Upper lobe of right lung (tissue), 1 donor: ENCODE results near the gene MIS12. TPM values are rescaled to one million over a fixed set of nuclear protein-coding genes. Genes with fewer than 3 reads are reported as not detected.

ENCODE experiments used
- ATAC-seq: fragments of 200-7000 bp; cut with Tn5 transposase; one replicate; pipeline ENCODE4 v1.9.1; 2020; ENCODE audit warnings: mild to moderate bottlenecking, moderate library complexity
- DNase-seq: peaks from one replicate; pipeline ENCODE4 v3.0.0-alpha.2; 2020
- H3K27ac ChIP-seq: fragments of 200-600 bp; one replicate; pipeline ENCODE4 v1.8.0; 2022
- H3K27me3 ChIP-seq: fragments of 200-600 bp; one replicate; pipeline ENCODE4 v1.8.0; 2022; ENCODE audit warnings: mild to moderate bottlenecking
- H3K36me3 ChIP-seq: fragments of 200-600 bp; one replicate; pipeline ENCODE4 v1.8.0; 2022
- H3K4me1 ChIP-seq: fragments of 200-600 bp; one replicate; pipeline ENCODE4 v1.8.0; 2022
- H3K4me3 ChIP-seq: fragments of 200-600 bp; one replicate; pipeline ENCODE4 v1.8.0; 2022; ENCODE audit warnings: mild to moderate bottlenecking
- H3K9me3 ChIP-seq: fragments of 200-600 bp; one replicate; pipeline ENCODE4 v1.8.0; 2022
- intact Hi-C: fragments of 100-400 bp; cut with DNase I; formaldehyde crosslinking; loops from one replicate; pipeline ENCODE4 v1.11.0; 2022
- total RNA-seq: library from RNA; stranded (reverse); fragmentation: NEBNext Ultra II Directional; extraction: Animal tissue kit (Norgen Biotek cat#: 25700); gene quantifications from one replicate; pipeline ENCODE4 v1.2.1, GENCODE V29; 2021
- TF ChIP-seq, protein P1 (sequence below): fragments of 200-600 bp; IDR thresholded peaks from one replicate; pipeline ENCODE4 v1.8.0; 2022; ENCODE audit warnings: antibody characterized with exemption
- donor health status: DM: no; HTN: yes; CAD: no; lungs with severe emphysema.

MIS12 gene
- total RNA-seq, 1 donor from 2014 or later = 17.0 TPM

DNA sequence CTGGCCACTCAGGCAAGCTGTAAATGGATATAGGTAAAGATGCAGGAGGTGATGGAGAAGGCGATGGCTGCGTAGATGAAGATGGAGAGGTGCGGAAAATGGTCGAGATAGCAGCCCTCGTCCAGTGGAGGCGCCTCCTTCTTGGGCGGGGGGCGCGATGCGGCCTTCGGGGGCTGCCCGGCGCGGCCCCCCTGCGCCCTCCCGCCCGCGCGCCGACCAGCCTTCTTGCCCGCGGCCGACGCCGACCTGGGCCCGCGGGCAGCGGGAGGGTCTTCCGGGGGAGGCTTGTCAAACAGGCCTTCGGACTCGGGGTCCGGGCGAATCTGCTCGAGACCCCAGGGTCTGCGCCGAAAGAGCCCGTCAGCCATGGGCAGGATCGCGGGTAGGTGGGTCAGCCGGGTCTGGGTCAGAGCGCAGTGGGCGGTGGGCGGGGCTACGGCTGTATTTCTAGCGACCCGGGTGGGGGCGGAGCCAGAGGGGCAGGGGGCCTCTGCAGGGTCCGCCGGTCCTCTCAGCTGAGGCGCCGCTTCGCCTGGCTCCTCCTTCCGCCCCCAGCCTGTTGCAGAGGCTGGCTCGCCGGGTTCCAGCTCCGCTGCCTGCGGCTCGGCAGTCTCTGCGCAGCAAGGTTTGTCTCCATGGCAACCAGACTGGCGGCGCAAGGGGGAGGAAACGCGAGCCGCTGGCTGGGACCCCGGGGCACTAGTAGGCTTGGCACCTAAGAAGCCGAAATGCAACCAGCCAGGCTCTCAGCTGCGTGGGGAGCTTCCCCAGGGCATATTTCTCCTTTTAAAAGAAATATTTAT, 14.4 kb downstream of the MIS12 start:
- DNase-seq (peak; percentile 76), ATAC-seq (peak; percentile 61)
- Histone ChIP-seq H3K4me1 (peaks cover 2% of the 10 kb centered on the region), H3K27me3 (peaks cover 6% of the 10 kb centered on the region), H3K27ac (no peak overlapping the region), H3K36me3 (no peaks in the 10 kb centered on the region), H3K9me3 (no peaks in the 10 kb centered on the region), H3K4me3 (peak overlapping the region; percentile 46)
- TF ChIP-seq, protein P1, sequence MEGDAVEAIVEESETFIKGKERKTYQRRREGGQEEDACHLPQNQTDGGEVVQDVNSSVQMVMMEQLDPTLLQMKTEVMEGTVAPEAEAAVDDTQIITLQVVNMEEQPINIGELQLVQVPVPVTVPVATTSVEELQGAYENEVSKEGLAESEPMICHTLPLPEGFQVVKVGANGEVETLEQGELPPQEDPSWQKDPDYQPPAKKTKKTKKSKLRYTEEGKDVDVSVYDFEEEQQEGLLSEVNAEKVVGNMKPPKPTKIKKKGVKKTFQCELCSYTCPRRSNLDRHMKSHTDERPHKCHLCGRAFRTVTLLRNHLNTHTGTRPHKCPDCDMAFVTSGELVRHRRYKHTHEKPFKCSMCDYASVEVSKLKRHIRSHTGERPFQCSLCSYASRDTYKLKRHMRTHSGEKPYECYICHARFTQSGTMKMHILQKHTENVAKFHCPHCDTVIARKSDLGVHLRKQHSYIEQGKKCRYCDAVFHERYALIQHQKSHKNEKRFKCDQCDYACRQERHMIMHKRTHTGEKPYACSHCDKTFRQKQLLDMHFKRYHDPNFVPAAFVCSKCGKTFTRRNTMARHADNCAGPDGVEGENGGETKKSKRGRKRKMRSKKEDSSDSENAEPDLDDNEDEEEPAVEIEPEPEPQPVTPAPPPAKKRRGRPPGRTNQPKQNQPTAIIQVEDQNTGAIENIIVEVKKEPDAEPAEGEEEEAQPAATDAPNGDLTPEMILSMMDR = no peak
- intact Hi-C loops = no loop called here

GRCh38 chr17:5501685-5502084, 15.3 kb downstream of the MIS12 start:
- Histone ChIP-seq H3K36me3 (no peaks in the 10 kb centered on the region), H3K4me1 (peaks cover 2% of the 10 kb centered on the region), H3K4me3 (no peak overlapping the region), H3K27me3 (peaks cover 6% of the 10 kb centered on the region), H3K9me3 (no peaks in the 10 kb centered on the region), H3K27ac (no peak overlapping the region)
- ATAC-seq = no peak
- intact Hi-C loops = no loop called here
- TF ChIP-seq, protein P1 = no peak
- no peak for DNase-seq

GRCh38 chr17:5502552-5502951, 16.2 kb downstream of the MIS12 start:
- no peak overlapping the region for H3K4me3 ChIP-seq
- intact Hi-C loops = no loop called here

DNA sequence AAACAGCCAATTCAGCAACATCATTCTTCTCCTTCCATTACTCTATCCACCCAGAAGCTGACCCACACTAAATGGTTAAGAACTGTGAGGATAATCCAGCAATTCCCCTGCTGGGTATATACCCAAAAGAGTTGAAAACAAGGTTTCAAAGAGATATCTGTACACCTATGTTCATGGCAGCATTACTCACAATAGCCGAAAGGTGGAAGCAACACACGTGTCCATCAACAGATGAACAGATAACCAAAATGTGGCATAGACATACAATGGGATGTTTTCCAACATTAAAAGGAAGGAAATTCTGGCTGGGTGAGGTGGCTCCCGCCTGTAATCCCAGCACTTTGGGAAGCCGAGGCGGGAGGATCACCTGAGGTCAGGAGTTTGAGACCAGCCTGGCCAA, 19.9 kb downstream of the MIS12 start:
- Histone ChIP-seq H3K4me1 (no peaks in the 10 kb centered on the region), H3K4me3 (no peak overlapping the region), H3K9me3 (no peaks in the 10 kb centered on the region), H3K27ac (no peak overlapping the region), H3K36me3 (no peaks in the 10 kb centered on the region), H3K27me3 (no peaks in the 10 kb centered on the region)
- no peak for DNase-seq
- no peak for ATAC-seq
- TF ChIP-seq, protein P1 = no peak
- intact Hi-C loops = no loop called here

More at GRCh38 chr17:5502552-5502951, 16.2 kb downstream of the MIS12 start:
- Histone ChIP-seq H3K9me3 (no peaks in the 10 kb centered on the region), H3K36me3 (no peaks in the 10 kb centered on the region), H3K27ac (no peak overlapping the region), H3K4me1 (peaks cover 2% of the 10 kb centered on the region), H3K27me3 (peaks cover 6% of the 10 kb centered on the region)
- ATAC-seq (no peak), DNase-seq (no peak)
- TF ChIP-seq, protein P1 = no peak

DNA sequence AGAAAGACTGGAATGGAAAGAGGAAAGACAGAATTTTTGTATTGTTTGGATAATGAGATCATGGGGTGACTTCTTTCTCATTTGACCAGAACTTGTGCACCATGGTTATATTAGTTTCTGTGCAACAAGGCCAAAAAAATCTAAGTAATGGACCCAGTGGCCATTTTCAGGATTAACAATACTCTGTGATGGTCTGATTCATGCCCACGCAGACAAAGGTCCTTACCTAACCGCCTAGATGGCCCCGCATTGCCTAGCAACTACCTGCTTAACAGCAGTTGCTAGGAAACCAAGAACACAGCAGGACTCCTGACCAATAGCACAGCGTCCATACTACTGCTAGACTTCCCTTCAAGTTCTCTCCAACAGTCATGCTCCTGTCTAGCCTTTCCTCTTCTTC, 22.4 kb downstream of the MIS12 start:
- Histone ChIP-seq H3K36me3 (no peaks in the 10 kb centered on the region), H3K27me3 (no peaks in the 10 kb centered on the region), H3K4me3 (no peak overlapping the region), H3K9me3 (no peaks in the 10 kb centered on the region), H3K4me1 (no peaks in the 10 kb centered on the region), H3K27ac (no peak overlapping the region)
- intact Hi-C loops = no loop called here
- DNase-seq (no peak), ATAC-seq (no peak)
- TF ChIP-seq, protein P1 = no peak
